G401 (cell line): ENCODE measurements around the gene SPTBN2. TPM values are rescaled to one million over a fixed set of nuclear protein-coding genes. Genes with fewer than 3 reads are reported as not detected.

Experiments used
- DNase-seq: peaks from one replicate; pipeline ENCODE4 v3.0.0-alpha.2; 2015; ENCODE audit warnings: low spot score
- in situ Hi-C: cut with HindIII; loops from 2 replicates; pipeline ENCODE4 v1.10.0; 2016; ENCODE audit warnings: low sequenced_read_pairs, mixed read lengths
- total RNA-seq: library from RNA; depleted of rRNA; stranded (reverse); fragments of >200 nt; shearing (Covaris generic); gene quantifications from 2 replicates; pipeline ENCODE4 v1.2.3, GENCODE V29; 2014; rRNA removed

SPTBN2 gene
- total RNA-seq, result 102 and 103 TPM in 2 replicates

DNA sequence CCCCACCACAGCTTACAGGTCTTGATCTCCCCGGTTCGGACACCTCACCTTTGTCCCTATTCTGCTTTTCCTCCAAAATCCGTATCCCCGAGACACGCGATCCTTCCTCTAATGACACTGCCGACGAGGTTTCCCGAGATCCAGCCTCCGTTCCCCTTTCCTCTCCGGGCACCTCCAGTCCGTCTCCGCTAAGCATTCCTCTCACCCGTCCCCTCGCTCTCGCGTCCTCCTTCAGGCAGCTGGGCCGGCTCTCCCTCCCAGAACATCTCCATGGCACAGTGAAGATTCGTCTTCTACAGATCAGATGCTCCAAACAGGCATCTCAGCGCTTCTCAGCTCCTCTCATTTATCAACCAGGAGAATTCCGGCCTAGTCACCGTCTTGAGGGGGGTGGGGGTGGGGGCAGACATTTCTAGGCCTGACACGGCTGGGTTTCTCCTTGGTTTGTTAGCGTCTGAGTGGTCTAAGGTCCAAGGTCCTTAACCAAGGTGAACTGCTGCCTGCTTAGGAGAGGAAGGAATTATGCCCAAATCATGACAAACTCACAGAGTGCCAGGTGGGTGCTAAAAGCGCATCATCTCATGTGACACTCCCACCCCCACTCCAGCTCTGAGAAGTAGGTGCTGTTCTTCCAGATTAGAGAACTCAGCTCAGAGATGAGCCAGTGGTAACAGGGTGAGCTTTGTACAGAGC lies at the start of gene SPTBN2:
SPTBN2 (minus strand) TSS at position 524 of the 693 bp plus-strand sequence. CDS start 7,976 bp downstream, outside the sequence.
- in situ Hi-C loops, result no loop called here
- DNase-seq, result peak; percentile 74

DNA sequence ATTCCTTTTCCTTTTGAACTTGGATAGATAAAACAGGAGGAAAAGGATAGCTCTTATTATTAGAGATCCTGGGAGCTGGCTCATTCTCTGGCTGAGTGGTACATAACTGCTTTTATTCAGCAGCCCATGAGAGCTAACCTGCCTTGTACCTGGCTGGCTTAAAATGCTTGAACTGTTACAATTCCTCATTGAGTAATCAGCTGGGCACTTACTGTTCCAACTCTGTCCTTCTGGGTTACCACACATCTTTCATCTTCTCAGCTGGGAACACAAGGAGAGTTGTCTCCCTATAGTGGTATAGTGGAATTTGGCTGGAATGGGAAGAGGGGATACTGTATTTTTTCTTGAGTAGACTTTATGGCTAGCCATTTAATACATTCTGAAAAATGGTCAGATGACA lies 39.8 kb upstream of the SPTBN2 start:
- DNase-seq, result no peak
- in situ Hi-C loops, result no loop called here

DNA sequence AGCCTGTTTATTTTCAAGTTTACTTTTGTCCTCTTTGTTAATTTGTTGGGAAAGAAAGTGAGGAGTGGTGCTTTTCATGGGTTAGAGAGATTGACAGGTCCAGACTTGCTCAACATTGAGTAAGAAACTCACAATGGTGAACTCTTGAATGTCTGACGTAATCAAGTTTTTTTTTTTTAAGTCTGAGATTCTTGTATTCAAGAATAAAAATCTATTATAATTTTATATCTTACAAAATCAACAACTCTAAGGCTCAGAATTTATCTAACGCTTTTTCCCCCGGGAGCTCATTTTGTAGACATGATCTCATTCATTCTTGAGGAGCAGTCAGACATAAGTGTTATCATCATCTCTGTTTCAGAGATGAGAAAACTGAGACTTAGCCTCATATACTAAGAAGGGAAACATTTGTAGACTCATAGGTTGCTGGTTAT lies 39.1 kb upstream of the SPTBN2 start:
- no peak for DNase-seq
- in situ Hi-C loops, result no loop called here

DNA sequence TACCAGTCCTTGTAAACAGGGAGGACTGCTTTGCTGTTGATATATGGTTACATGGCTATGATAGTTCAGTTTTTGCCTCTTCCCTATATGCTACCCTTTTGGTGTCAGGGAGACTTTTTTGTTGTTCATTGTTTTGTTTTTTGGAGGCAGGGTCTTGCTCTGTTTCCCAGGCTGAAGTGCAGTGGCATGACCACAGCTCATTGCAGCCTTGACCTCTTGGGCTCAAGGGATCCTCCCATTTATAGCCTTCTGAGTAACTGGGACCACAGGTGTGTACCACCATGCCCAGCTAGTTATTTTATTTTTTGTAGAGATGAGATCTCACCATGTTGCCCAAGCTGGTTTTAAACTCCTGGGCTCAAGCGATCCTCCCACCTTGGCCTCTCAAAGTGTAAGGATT lies 38.6 kb upstream of the SPTBN2 start:
- in situ Hi-C loops, result no loop called here

GRCh38 chr11:66766681-66767080 lies 37.7 kb upstream of the SPTBN2 start:
- in situ Hi-C loops, result no loop called here
- no peak for DNase-seq

More for the DNA sequence above, 38.6 kb upstream of the SPTBN2 start:
- no peak for DNase-seq

DNA sequence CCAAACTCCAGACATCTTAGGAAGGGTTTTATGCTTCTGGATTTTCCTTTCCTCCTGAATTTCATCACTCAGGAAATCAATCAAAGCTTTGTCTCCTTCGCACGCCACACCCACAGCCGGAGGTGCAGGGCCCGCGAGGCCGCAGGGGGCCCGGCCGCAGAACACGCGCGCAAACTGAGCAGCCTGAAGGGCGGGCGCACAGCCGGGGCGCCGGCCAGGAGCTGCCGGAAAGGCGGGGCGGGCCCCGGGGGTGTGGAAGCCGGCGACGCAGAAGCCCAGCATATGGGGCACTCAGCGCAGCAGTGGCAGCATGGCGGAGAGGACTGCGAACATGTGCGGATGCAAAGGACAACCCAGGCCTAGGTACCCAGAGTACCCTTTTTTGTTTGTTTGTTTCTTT lies 33.1 kb upstream of the SPTBN2 start:
- in situ Hi-C loops, result no loop called here
- DNase-seq, result no peak

DNA sequence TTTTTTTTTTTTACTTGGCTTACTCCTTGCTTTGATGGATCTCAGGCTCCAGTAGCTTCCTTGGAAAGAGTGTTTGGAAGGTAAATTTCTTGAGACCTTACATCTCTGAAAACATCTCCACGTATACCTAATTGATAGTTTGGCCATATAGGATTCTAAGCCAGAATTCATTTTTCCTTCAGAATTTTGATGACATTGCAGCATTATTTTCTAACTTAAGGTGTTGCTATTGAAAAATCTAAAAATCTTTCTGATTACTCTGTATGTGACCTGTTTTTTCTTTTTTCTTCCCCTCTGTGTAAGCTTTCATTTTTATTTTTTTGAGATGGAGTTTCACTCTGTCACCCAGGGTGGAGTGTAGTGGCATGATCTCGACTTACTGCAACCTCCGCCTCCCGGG lies 23.1 kb upstream of the SPTBN2 start:
- DNase-seq, result no peak
- in situ Hi-C loops, result no loop called here

DNA sequence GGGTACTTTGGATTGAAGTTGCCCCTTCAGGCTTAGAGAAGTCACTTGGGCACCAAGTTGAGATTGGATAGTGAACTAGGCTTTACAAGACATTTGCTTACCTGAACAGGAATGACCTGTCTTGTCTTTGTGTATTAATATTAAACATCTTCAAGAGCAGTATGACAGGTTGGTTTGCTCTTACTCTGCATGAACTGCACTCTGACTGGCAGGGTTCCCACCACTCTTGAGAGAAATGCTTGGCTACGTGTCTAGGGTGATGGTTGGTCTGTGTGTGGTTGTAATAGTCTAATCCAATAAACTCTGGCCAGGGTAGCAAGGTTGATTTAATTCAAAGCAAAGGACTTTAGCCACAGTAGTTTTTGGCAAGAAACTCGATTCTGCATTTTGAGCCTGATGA lies 20.1 kb upstream of the SPTBN2 start:
- in situ Hi-C loops, result no loop called here
- peak; percentile 67 for DNase-seq

GRCh38 chr11:66747480-66747879 lies 18.5 kb upstream of the SPTBN2 start:
- peak; percentile 38 for DNase-seq

DNA sequence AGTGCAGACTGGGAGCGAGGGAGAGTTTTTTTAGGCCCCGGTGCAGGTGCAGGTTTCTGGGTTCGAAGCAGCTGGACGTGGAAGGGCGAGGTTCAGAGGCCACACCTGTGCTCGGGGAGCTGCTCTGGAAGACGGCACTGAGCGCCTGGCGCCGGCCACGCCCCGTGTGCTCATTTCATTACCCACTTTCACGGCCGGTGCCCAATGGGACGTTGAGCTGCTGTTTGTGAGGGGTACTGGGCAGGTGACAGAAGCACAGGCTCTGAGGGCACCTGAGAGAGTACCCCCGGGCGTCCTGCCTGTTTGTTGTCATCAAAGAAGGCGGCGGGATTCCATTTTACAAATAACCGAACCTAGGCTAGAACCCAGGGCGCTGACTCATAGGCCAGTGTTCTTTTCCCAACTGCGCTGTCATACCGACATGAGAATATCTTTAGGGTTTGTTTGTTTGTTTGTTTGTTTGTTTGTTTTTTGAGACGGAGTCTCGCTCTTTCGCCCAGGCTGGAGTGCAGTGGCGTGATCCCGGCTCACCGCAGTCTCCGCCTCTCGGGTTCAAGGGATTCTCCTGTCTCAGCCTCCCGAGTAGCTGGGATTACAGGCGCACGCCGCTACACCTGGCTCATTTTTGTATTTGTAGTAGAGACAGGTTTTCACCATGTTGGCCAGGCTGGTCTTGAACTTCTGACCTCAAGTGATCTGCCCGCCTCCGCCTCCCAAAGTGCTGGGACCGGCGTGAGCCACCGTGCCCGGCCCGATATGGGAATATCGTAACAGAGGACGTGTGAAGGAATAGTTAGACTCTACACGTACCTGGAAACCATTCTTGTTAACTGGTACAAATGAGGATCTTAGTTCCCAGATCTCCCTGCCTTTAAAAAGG lies 16.6 kb upstream of the SPTBN2 start:
- in situ Hi-C loops, result no loop called here
- peak; percentile 67 for DNase-seq

More at GRCh38 chr11:66747480-66747879, 18.5 kb upstream of the SPTBN2 start:
- in situ Hi-C loops, result no loop called here

GRCh38 chr11:66744485-66745355 lies 15.7 kb upstream of the SPTBN2 start:
- DNase-seq, result peak; percentile 81

DNA sequence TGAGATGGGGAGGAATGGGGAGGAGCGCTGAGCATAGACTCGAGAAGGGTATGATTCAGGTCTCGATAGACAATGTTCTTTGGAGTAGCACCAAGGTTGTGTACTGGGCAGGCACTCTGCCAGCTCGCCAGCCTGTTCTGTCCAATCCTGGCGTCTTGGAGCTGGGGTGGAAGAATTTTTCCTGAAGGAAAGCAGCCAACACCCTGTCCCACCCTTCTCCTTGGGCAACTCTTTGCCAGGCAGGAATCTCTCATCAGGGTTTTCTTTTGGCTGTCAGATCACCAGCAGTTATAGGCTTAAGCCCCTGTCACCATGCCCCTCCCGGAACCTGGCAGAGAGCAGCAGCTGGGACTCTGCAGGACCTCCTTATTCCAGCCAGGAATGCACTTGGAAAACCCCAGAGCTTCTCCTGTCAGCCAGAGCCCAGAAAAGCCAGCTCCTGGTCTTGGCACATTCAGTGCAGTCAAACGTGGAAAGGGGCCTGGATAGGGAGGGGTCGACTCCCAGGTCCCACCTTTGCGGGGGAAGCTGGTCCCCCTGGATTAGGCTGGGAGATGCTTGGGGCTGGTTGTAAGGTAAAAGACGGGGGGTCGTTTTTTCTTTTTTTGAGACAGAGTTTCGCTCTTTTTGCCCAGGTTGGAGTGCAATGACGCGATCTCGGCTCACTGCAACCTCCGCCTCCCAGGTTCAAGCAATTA lies 14.4 kb upstream of the SPTBN2 start:
- in situ Hi-C loops, result no loop called here
- peak; percentile 92 for DNase-seq

More at GRCh38 chr11:66744485-66745355, 15.7 kb upstream of the SPTBN2 start:
- in situ Hi-C loops, result no loop called here

DNA sequence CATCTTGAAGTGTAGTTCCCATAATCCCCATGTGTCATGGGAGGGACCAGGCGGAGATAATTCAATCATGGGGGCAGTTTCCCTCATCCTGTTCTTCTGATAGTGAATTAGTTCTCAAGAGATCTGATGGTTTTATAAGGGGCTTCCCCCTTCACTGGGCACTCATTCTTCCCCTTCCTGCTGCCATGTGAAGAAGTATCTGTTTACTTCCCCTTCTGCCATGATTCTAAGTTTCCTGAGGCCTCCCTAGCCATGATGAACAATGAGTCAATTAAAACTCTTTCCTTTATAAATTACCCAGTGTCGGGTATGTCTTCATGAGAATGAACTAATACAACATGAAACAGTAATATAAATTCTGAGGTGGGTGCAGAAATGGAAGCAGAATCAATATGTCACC lies 12.1 kb upstream of the SPTBN2 start:
- DNase-seq, result no peak
- in situ Hi-C loops, result no loop called here

DNA sequence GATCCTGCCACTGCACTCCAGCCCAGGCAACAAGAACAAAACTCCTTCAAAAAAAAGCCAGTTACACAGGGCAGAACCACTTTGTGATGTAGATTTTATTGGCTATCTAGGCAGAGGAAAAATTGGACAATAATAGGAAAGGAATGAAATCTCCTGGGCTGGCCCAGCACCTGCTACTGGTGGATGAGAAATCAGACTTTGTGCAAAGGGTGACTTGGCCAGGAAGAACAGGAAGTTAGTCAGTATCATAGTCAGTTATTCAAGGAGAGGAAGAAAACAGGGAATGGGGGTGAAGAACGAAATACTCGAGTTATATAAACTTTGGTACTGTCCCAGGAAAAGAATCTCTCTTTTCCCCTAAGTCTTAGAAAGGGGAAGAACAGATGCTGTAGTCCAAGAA lies 11.0 kb upstream of the SPTBN2 start:
- DNase-seq, result no peak
- in situ Hi-C loops, result no loop called here

DNA sequence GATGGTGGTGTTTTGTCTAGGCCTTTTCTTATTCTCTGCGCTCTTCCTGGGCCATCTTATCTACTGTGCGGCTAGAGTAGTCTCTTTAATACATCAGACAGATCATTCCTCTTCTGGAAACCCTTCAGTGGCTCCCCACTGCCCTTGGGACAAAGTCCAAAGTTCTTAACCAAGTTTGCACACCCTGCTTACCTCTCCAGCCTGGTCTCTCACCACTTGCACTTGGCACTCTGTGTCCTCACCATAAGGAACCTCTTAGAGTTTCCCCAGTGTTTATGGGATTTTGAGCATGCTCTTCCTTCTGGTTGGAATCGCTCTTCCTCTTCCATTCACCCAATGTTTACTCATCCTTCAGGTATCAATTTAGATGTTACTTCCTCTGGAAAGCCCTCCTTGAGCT lies 5.2 kb upstream of the SPTBN2 start:
- in situ Hi-C loops, result no loop called here

GRCh38 chr11:66729447-66729846 lies 431 bp upstream of the SPTBN2 start:
- no peak for DNase-seq
- in situ Hi-C loops, result no loop called here

More for the DNA sequence above, 5.2 kb upstream of the SPTBN2 start:
- no peak for DNase-seq

DNA sequence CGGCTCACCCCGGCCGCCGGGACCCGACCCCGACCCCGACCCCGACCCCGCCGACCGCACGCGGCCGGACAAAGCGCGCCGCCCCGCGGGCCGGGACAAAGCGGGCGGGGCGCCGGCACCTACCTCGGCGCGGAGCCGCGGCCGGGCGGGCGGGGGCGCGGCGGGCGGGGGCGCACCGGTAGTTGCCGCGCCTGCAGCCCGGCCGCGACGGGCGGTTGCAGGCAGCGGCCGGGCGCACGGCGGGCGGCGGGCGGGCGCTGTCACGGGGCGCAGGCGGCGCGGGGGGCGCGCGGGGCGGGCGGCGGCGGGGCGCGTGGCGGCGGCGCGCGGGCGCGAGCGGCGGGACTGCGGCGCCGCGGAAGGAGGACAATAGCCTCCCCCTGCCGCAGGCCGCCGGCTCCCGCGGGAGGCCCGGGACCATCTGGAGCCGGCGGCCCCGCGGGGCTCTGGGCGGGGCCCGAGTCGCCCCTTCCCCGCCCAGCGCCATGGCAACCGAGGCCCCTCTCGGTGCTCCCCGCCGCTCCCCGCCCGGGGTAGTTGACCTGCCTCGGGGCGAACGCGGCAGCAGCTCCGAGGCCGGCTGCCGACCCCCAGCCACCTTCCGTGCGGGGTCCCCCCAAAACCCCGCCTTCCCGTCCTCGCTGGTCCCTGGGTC lies 851 bp downstream of the SPTBN2 start:
- no peak for DNase-seq
- in situ Hi-C loops, result no loop called here

DNA sequence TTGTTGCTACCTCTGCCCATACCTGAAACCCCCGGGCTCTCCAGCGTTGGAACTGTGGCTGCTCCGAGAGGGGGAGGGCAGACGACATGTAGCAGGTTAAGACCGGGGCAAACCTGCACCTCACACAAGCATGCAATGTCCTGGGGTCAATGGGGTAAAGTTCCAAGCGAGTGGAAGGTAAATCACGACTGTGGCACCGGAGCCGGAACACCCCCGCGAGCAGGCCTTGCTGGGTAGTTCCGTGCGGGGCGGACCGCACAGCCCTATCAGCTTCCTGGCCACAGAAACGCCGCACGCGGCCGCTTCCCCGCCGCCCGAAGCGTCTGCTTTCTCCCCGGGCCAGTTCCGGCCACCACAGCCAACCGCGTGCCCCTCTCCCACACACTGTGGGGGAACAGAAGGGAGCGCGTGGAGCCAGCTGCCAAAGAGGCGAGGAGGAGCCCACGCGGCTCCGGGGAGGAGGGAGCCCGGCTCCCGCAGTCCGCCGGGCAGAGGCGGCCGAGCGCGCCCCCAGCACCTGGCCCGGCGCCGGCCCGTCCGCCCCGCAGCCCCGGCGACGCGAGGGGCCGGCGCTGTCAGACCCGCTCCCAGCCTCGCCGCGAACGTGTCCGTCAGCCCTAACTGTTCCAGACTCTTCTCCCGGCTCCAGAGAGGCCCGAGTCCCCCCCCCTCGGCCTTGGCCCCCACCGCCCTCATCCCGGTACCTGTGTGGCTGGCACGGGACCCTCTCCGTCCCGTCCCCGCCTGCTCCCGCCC lies 1.6 kb downstream of the SPTBN2 start:
- in situ Hi-C loops, result no loop called here
- DNase-seq, result peak; percentile 79
